GM23338 (cell line): ENCODE data around the gene PFKP.

ENCODE experiments used
- CREB1 ChIP-seq: fragments of 250-450 bp; sonication (Bioruptor Pico); IDR thresholded peaks from 2 replicates; pipeline ENCODE4 v1.5.0; 2020; ENCODE audit warnings: low read depth, mild to moderate bottlenecking, moderate library complexity
- CTCF ChIP-seq, 2 experiments: fragments of 200-600 bp in 1 of 2; sonication (generic) in 1 of 2; conservative IDR thresholded peaks; 2 replicates each; pipeline versions ENCODE4 v1.5.1 to v1.6.1; 2016 to 2017; ENCODE audit warnings: antibody characterized with exemption in 2 of 2, low read depth in 2 of 2, mild to moderate bottlenecking in 2 of 2, moderate library complexity in 1 of 2
- ETS1 ChIP-seq: IDR thresholded peaks from 2 replicates; pipeline ENCODE4 v1.6.1; 2016; ENCODE audit warnings: antibody characterized with exemption
- EZH2 ChIP-seq: fragments of 200-600 bp; sonication (generic); IDR thresholded peaks from one replicate; pipeline ENCODE4 v1.8.0; 2017; ENCODE audit warnings: antibody characterized with exemption, mild to moderate bottlenecking, low read depth; ENCODE audit not compliant: unreplicated experiment
- EZH2phosphoT487 ChIP-seq: fragments of 200-600 bp; sonication (generic); IDR thresholded peaks from one replicate; pipeline ENCODE4 v1.8.1; 2018; ENCODE audit warnings: antibody characterized with exemption; ENCODE audit not compliant: unreplicated experiment
- JUNB ChIP-seq: IDR thresholded peaks from one replicate; pipeline ENCODE4 v1.6.1; 2016; ENCODE audit warnings: antibody characterized with exemption; ENCODE audit not compliant: unreplicated experiment
- POLR2AphosphoS5 ChIP-seq: IDR thresholded peaks from 2 replicates; pipeline ENCODE4 v1.6.1; 2016; ENCODE audit warnings: antibody characterized with exemption, low read depth
- REST ChIP-seq: IDR thresholded peaks from one replicate; pipeline ENCODE4 v1.6.1; 2018; ENCODE audit warnings: antibody characterized with exemption; ENCODE audit not compliant: unreplicated experiment
- STAT1 ChIP-seq: IDR thresholded peaks from one replicate; pipeline ENCODE4 v1.6.1; 2016; ENCODE audit warnings: antibody characterized with exemption; ENCODE audit not compliant: unreplicated experiment
- ZNF114 ChIP-seq: fragments of 250-450 bp; sonication (Bioruptor Pico); IDR thresholded peaks from 2 replicates; pipeline ENCODE4 v1.5.0; 2020; ENCODE audit warnings: mild to moderate bottlenecking, moderate library complexity
- ZNF331 ChIP-seq: fragments of 250-450 bp; sonication (Bioruptor Pico); IDR thresholded peaks from 2 replicates; pipeline ENCODE4 v1.5.0; 2020; ENCODE audit warnings: low read depth, mild to moderate bottlenecking, moderate library complexity
- ZNF462 ChIP-seq: fragments of 250-450 bp; sonication (Bioruptor Pico); IDR thresholded peaks from 2 replicates; pipeline ENCODE4 v1.5.0; 2020; ENCODE audit warnings: mild to moderate bottlenecking, moderate library complexity

GRCh38 chr10:3129581-3130340, 62.4 kb downstream of the PFKP start:
- TF ChIP-seq CTCF (conservative IDR thresholded peaks at IDR 0.05; ENCODE audit: low read depth in 2 of 2) (no peak), REST (no peak), POLR2AphosphoS5 (no peak), ZNF331 (no peak), EZH2phosphoT487 (no peak), EZH2 (no peak), JUNB (no peak), STAT1 (no peak), ZNF114 (CRISPR knock-in tag) (no peak), ZNF462 (no peak), CREB1 (CRISPR knock-in tag) (no peak), ETS1 (no peak)
